Endothelial cell of umbilical vein (primary cell): ENCODE data around the gene TMC3. TPM values are rescaled to one million over a fixed set of nuclear protein-coding genes. Genes with fewer than 3 reads are reported as not detected.

Experiments
- BruUV-seq: library from RNA; stranded (reverse); fragments of 400-500 nt; replicated peaks from 2 replicates; lab custom pipeline; 2021; lab: Mats Ljungman, UMichigan
- CTCF ChIA-PET: fragments of 300-600, 350-600 bp; sonication (Branson Sonifier 250); formaldehyde crosslinking; loops from one replicate; lab custom pipeline; 2021; ENCODE audit warnings: antibody characterized with exemption, inconsistent platforms; lab: Charles Lee
- POLR2A ChIA-PET: fragments of 300-600, 350-600 bp; sonication (Branson Sonifier 250); formaldehyde crosslinking; loops from one replicate; lab custom pipeline; 2021; ENCODE audit warnings: antibody characterized with exemption, inconsistent platforms; lab: Charles Lee
- DNase-seq: peaks from one replicate; pipeline ENCODE4 v3.0.0-alpha.2; 2011; ENCODE audit warnings: low read depth, low spot score
- FAIRE-seq: peaks from 2 replicates; lab custom pipeline; 2011; peaks lifted over from hg19 to GRCh38; lab: Jason Lieb, UNC
- H2AFZ ChIP-seq: 2 replicates; pipeline ENCODE4 v1.6.0; 2012; ENCODE audit warnings: low read depth, low read length, control low read depth, inconsistent platforms
- H3K27ac ChIP-seq: 2 replicates; pipeline ENCODE4 v1.5.1; 2011; ENCODE audit warnings: low read depth, mild to moderate bottlenecking, control low read depth, low read length, moderate library complexity; ENCODE audit not compliant: insufficient read depth
- H3K27me3 ChIP-seq, 2 experiments: 2 replicates each; pipeline versions ENCODE4 v1.6.0 to v1.6.1; 2011; ENCODE audit warnings: low read length in 2 of 2, mixed read lengths in 1 of 2; ENCODE audit not compliant: control insufficient read depth in 2 of 2, insufficient read depth in 2 of 2
- H3K36me3 ChIP-seq, 2 experiments: 2 replicates in 1 of 2; 3 replicates in 1 of 2; pipeline ENCODE4 v1.5.1; 2011; ENCODE audit warnings: low read length in 2 of 2, mild to moderate bottlenecking in 1 of 2, moderate library complexity in 1 of 2; ENCODE audit not compliant: control insufficient read depth in 2 of 2, insufficient read depth in 2 of 2; ENCODE audit errors: extremely low read depth in 1 of 2
- H3K4me1 ChIP-seq: 3 replicates; pipeline ENCODE4 v1.5.1; 2011; ENCODE audit warnings: mild to moderate bottlenecking, low read length; ENCODE audit not compliant: control insufficient read depth, insufficient read depth; ENCODE audit errors: extremely low read depth
- H3K4me2 ChIP-seq: 2 replicates; pipeline ENCODE4 v1.6.1; 2011; ENCODE audit warnings: low read length, control low read depth, mixed read lengths; ENCODE audit not compliant: insufficient read depth
- H3K4me3 ChIP-seq, 3 experiments: fragments of 200-600 bp in 1 of 3; sonication (generic), shearing (Covaris generic) in 1 of 3; replicated peaks in 1 of 3; 2 replicates each; pipeline ENCODE4 v1.5.1; 2011 to 2016; ENCODE audit warnings: control low read depth in 3 of 3, low read length in 3 of 3, mild to moderate bottlenecking in 2 of 3, inconsistent platforms in 1 of 3, low read depth in 1 of 3, moderate library complexity in 1 of 3; ENCODE audit not compliant: insufficient read depth in 1 of 3
- H3K79me2 ChIP-seq: 2 replicates; pipeline ENCODE4 v1.6.0; 2012; ENCODE audit warnings: low read length, inconsistent platforms; ENCODE audit not compliant: control insufficient read depth, insufficient read depth
- H3K9ac ChIP-seq: replicated peaks from 2 replicates; pipeline ENCODE3; 2011; ENCODE audit warnings: low read length, control low read depth; ENCODE audit not compliant: insufficient read depth; ENCODE audit errors: extremely low read depth
- H3K9me1 ChIP-seq: replicated peaks from 3 replicates; pipeline ENCODE4 v1.6.0; 2011; ENCODE audit warnings: mild to moderate bottlenecking, low read length; ENCODE audit not compliant: control insufficient read depth, insufficient read depth; ENCODE audit errors: extremely low read depth
- H3K9me3 ChIP-seq: replicated peaks from 2 replicates; pipeline ENCODE4 v1.5.1; 2012; ENCODE audit warnings: low read length, inconsistent platforms; ENCODE audit not compliant: control insufficient read depth, insufficient read depth
- H4K20me1 ChIP-seq: replicated peaks from 2 replicates; pipeline ENCODE3; 2011; ENCODE audit warnings: mild to moderate bottlenecking, low read length; ENCODE audit not compliant: control insufficient read depth, insufficient read depth; ENCODE audit errors: extremely low read depth
- CTCF ChIP-seq, 2 donors: IDR thresholded peaks; 1 replicate in 1 of 2; 2 replicates in 1 of 2; pipeline ENCODE4 v1.5.1; 2011; ENCODE audit warnings: low read length in 2 of 2, mild to moderate bottlenecking in 2 of 2, moderate library complexity in 2 of 2, control low read depth in 1 of 2, inconsistent platforms in 1 of 2, low read depth in 1 of 2; ENCODE audit not compliant: insufficient read depth in 1 of 2; ENCODE audit errors: extremely low read depth in 1 of 2
- EZH2 ChIP-seq: IDR thresholded peaks from 2 replicates; pipeline ENCODE4 v1.6.1; 2012; ENCODE audit warnings: borderline replicate concordance, low read depth, mild to moderate bottlenecking, moderate library complexity, low read length, inconsistent platforms; ENCODE audit not compliant: severe bottlenecking
- FOS ChIP-seq: IDR thresholded peaks from 2 replicates; pipeline ENCODE4 v1.6.1; 2011; ENCODE audit warnings: mild to moderate bottlenecking, low read length, moderate library complexity, borderline replicate concordance; ENCODE audit not compliant: insufficient read depth
- GATA2 ChIP-seq: IDR thresholded peaks from 2 replicates; pipeline ENCODE4 v1.7.0; 2011; ENCODE audit warnings: low read depth, mild to moderate bottlenecking, moderate library complexity, mixed read lengths, low read length; ENCODE audit not compliant: insufficient read length, insufficient read depth
- JUN ChIP-seq: IDR thresholded peaks from 2 replicates; pipeline ENCODE4 v1.6.1; 2011; ENCODE audit warnings: borderline replicate concordance, low read depth; ENCODE audit not compliant: insufficient read length, insufficient read depth
- MAX ChIP-seq: IDR thresholded peaks from 2 replicates; pipeline ENCODE4 v1.6.1; 2011; ENCODE audit not compliant: insufficient read depth, insufficient read length
- MYC ChIP-seq: IDR thresholded peaks from one replicate; pipeline ENCODE4 v1.6.1; 2011; ENCODE audit warnings: mild to moderate bottlenecking, low read depth, low read length
- POLR2A ChIP-seq: IDR thresholded peaks from 2 replicates; pipeline ENCODE4 v1.6.1; 2012; ENCODE audit warnings: low read depth, mild to moderate bottlenecking, control low read depth, low read length
- POLR2AphosphoS5 ChIP-seq: IDR thresholded peaks from 2 replicates; pipeline ENCODE4 v1.6.1; 2012; ENCODE audit warnings: low read depth, mild to moderate bottlenecking, control low read depth, low read length, moderate library complexity; ENCODE audit not compliant: insufficient read depth
- dilution Hi-C: fragments of 300-500 bp; cut with MboI; formaldehyde crosslinking; loops from one replicate; pipeline ENCODE4 v1.15.0; 2019; ENCODE audit warnings: low sequenced_read_pairs; ENCODE audit not compliant: extremely low pct_ligation_motif_present
- intact Hi-C: fragments of 100-400 bp; cut with micrococcal nuclease; formaldehyde crosslinking; loops from one replicate; pipeline ENCODE4 v1.10.0; 2022
- polyA plus RNA-seq, 4 experiments: library from polyadenylated mRNA; depleted of rRNA in 3 of 4; stranded (reverse) in 3 of 4; unstranded in 1 of 4; fragments of >200 nt; gene quantifications; 2 replicates each; pipeline versions ENCODE4 v1.2.1 to v1.2.3, GENCODE V29; 2011 to 2012; ENCODE audit warnings: missing spikeins in 1 of 4
- total RNA-seq: library from RNA; stranded (reverse); gene quantifications from 2 replicates; pipeline ENCODE4 v1.2.3, GENCODE V29; 2021

The TMC3 gene
- total and polyA plus RNA-seq, 2 donors (not counting 3 experiments of a cell fraction or from before 2014, with no cell fraction given) = not detected

- H4K20me1 ChIP-seq = no peaks in the 10 kb centered on the region
- no peaks in the 10 kb centered on the region for H3K79me2 ChIP-seq
- peaks cover 8% of the 10 kb centered on the region for H3K4me1 ChIP-seq
- TF ChIP-seq POLR2AphosphoS5 (no peak), FOS (no peak), GATA2 (no peak), EZH2 (no peak), CTCF (IDR thresholded peaks at IDR 0.05; ENCODE audit: extremely low read depth in 1 of 2, insufficient read depth in 1 of 2, low read depth in 1 of 2, low read length in 2 of 2) (no peak), MAX (no peak), JUN (no peak), MYC (no peak), POLR2A (no peak)
- no peak overlapping the region for H3K9ac ChIP-seq
- no peaks in the 10 kb centered on the region for H3K9me3 ChIP-seq
- no peaks in the 10 kb centered on the region for H3K36me3 ChIP-seq
- no peak overlapping the region for H3K4me2 ChIP-seq
- no TSS peak for BruUV-seq
- DNase-seq (no peak), FAIRE-seq (no peak)
- H3K9me1 ChIP-seq = no peaks in the 10 kb centered on the region
- H2AFZ ChIP-seq = no peak overlapping the region
- H3K27ac ChIP-seq = no peak overlapping the region
- dilution Hi-C loops = no loop called here
- intact Hi-C loops = no loop called here
- H3K4me3 ChIP-seq = no peak overlapping the region
- CTCF ChIA-PET = no interaction called here
- POLR2A ChIA-PET = no interaction called here
- peaks cover 0 to 3% of the 10 kb centered on the region in 2 experiments for H3K27me3 ChIP-seq
Observed at GRCh38 chr15:81297147-81297572, 76.9 kb downstream of the TMC3 start.
